ENCODE measurements around the gene CHD6.

- TF ChIP-seq CTCF (IDR thresholded peaks at IDR 0.05) (no peak), EP300 (IDR thresholded peaks at IDR 0.05) (no peak), POLR2A (IDR thresholded peaks at IDR 0.05) (no peak), POLR2AphosphoS5 (IDR thresholded peaks at IDR 0.05) (no peak)
Observed at GRCh38 chr20:41600926-41601631, 17.1 kb downstream of the CHD6 start.

All from upper lobe of left lung (tissue), 4 donors.